GM12873 (cell line): ENCODE results near the gene SPON2.

Experiments used
- CTCF ChIP-seq: IDR thresholded peaks from 2 replicates; pipeline ENCODE4 v1.5.1; 2012; ENCODE audit warnings: low read depth, mild to moderate bottlenecking, moderate library complexity, low read length, control low read depth; ENCODE audit not compliant: insufficient read depth; ENCODE audit errors: missing control alignments

SPON2 gene

GRCh38 chr4:1207157-1207470 lies 34.7 kb upstream of the SPON2 start:
- TF ChIP-seq CTCF, result no peak

GRCh38 chr4:1206299-1207156 lies 34.1 kb upstream of the SPON2 start:
- no peak for TF ChIP-seq CTCF

GRCh38 chr4:1205586-1206298 lies 33.4 kb upstream of the SPON2 start:
- TF ChIP-seq CTCF, result no peak

GRCh38 chr4:1204828-1205585 lies 32.6 kb upstream of the SPON2 start:
- TF ChIP-seq CTCF, result no peak

- TF ChIP-seq CTCF, result no peak
Measured at GRCh38 chr4:1204286-1204827, 32.0 kb upstream of the SPON2 start.

GRCh38 chr4:1203026-1203616 lies 30.7 kb upstream of the SPON2 start:
- no peak for TF ChIP-seq CTCF
